GM21576 (cell line): ENCODE measurements around the gene ADAMTS17.

Experiments used
- ATAC-seq: cut with Tn5 transposase; IDR thresholded peaks from one replicate; pipeline ENCODE4 v1.9.1; 2021; ENCODE audit warnings: mild to moderate bottlenecking, moderate library complexity; ENCODE audit not compliant: unreplicated experiment

Gene ADAMTS17

DNA sequence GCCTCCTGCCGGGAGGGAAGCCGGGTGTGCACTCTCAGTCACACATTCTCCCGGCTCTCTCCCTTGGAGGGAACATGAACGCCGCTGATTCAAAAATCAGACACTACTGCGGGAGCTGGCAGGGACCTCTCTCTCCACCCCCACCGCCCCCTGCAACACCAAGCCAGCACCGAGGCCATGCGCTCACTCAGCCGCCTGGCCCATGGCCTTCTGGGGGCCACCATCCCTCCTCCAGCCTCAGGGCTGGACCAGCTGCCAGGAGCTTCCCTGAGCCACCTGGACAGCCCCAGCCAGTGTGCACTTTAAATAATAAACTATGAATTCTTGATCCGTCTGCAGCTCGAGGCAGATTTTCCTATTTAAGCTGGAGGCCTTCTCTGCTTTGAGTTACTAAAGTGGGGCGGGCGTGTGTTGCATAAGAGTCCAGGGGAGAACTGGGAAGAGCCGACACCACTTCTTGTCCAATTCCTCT lies 30.6 kb downstream of the ADAMTS17 start:
- ATAC-seq, result no peak

DNA sequence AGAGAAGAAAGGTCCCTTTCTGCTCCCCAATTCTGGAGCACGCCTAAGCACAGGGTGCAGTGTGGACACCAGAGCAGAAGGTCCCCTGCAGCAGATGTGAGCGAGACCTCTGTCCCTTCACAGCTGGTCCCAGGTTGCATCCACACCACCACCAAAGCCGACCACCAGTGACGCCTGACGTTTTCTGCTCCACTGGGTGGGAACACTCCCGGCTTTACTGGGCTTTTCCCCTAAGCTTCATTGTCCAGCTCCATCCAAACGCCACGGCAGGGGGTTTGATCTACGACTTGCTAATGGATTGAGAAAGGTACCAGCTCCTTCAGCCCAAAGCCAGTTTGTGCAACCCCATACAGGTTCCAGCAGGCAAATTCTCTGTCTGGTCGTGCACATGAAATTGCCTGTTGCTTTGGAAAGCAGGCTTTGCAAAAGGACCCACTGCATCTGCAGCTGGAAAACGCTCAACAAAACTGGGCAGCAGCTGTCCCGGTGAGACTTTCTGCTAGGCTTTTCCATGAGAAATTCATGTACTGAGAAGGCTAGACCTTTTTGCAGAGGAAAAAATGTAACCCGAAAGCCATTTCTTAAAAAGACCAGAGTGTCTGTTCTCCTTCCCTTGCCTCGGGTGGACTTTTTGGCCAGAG lies 31.1 kb downstream of the ADAMTS17 start:
- ATAC-seq, result no peak

DNA sequence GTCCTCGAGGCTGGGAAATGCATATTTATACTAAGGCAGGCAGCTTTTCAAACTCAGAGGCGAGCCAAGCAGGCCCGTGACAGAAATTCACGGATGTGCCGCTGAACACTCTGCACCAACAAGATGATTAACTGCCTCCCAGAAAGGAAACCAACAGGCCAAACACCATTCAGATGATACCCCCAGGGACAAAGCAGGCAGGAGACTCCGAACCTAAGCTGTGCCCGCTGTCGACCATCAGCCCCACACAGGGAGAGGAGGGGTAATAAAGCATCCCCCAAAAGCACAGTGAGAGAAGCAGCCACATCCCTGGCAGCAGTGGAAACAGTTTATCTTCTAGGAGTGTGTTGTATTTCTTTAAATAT lies 31.8 kb downstream of the ADAMTS17 start:
- ATAC-seq, result no peak

DNA sequence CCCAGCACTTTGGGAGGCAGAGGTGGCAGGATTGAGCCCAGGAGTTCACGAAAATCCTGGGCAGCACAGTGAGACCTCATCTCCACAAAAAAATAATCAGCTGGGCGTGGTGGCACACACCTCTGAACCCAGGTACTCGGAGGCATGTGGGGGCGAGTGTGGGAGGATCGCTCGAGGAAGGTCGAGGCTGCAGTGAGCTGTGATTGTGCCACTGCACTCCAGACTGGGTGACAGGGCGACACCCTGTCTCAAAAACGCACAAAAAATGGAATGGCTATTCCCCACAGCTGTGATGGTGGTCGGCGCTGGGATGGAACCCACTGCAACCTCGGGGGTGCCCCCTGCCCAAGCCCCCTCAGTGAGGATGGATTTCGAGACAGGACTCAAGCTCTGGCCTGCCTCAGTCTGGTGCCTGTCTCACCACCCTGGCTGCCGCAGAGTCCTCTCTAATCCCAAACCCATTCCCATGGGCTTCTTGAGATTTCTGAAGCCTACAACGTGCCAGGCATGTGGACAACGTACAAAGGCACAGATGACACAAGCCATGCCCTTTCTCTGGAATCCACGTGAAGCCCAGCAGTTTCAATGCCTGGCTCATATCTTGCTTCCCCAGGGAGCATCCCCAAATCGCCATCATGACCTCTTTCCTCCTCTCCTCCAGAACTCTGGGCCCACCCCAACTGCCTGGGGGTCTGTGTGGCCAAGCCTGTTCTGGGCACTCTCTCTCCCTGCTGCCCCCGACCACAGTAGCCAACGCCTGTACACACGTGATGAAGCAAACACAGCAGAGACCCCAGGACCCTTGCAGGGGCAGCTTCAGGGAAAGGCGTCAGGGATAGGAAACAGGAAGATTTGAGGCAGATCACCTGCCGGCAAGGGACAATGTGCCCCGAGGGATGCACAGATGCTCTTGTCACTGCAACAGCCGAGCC lies 32.4 kb downstream of the ADAMTS17 start:
- no peak for ATAC-seq

DNA sequence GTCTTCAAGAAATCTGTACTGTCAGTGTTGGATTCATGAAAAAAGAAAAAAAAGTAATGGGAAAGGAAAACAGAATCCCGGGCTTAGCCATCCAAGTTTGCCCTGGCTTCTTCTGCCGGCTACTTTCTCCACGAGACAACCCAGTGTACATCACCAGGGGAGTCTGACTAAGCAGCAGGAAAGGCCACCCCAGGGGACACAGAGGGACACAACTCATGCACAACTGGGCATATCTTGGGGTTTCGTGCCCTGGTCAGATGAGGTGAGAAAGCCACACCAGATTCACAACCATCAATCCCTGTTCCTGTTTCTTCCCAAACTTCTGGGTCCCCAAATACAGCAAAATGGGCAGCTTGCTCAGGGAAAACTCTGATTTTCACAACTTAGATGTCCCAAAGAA lies 33.2 kb downstream of the ADAMTS17 start:
- ATAC-seq, result no peak

DNA sequence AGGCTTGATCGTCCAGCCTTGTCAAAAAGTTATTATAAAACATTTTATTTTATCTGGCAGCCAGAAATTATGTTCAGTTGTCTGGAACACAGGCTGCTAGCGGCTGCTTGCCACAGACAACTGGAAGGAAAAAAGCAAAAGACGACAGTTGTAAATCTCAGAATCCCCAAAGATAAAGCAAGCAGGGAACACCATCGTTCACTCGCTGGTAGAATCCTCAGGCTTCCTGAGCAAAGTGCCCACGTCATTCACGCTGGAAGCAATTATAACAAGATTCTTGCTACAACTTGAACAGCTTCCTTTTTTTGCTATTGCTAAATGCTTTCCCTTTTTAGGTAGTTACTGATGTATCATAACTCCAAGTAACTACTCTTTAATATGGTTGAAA lies 33.6 kb downstream of the ADAMTS17 start:
- no peak for ATAC-seq

DNA sequence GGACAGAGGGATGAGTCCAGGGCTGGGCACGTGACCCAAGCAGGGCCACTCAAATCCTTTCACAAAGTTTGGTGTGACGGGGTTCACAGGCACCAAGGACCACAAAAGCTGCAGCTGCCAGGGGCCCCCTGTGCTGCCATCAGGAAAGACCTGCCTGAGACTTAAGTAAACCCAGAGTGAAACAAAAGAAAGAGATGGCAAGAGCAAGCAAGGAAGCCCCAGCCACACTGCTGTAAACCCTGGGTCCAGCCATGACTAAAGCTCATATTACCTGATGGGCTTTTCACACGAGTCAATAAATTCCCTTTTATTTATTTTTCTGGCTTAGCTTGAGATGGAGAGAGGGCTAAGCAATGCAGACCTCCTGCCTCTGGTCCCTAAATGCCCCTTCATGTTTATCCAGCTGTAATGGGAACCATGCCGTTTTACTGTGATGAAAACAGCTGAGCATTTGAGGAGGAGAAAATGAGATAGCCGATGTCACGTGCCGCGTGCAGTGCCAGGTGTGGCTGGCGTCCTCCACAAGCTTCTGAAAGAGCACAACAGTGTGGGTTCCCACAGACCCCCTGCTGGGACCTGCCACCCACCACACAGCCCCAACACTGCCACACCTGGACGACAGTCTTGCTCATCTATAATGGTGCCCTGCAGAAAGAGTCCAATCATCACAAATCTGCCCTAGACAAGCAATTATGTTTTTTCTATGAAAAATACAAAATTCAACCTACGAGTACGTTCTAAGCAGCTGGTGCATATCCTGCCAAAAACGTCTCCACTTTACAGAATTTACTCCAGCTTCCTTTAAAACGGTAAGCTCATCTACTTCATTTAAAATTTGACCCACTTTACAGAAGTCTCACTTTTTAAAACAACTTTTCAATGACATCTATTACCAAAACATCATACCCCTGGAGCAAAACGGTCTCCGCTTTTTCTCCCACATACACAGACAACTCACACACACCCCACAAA lies 34.2 kb downstream of the ADAMTS17 start:
- ATAC-seq, result no peak

DNA sequence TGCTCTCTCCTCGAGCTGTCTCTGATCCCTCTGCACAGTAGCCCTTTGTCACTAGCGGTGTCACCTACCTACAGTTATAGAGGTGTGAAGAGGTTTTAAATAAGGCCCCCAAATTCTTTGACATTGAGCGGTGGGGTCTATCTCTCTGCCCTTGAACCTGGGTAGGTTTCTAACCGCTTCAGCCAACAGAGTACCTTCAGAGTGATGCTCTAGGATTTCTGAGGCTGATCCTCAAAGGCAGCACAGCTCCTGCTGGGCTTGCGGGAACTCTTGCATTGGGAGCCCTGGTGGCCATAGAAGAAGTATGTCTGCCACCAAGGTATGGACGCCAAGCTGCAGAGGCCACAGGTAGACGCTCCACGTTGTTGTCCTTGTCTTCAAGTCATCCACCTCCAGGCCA lies 35.7 kb downstream of the ADAMTS17 start:
- no peak for ATAC-seq

DNA sequence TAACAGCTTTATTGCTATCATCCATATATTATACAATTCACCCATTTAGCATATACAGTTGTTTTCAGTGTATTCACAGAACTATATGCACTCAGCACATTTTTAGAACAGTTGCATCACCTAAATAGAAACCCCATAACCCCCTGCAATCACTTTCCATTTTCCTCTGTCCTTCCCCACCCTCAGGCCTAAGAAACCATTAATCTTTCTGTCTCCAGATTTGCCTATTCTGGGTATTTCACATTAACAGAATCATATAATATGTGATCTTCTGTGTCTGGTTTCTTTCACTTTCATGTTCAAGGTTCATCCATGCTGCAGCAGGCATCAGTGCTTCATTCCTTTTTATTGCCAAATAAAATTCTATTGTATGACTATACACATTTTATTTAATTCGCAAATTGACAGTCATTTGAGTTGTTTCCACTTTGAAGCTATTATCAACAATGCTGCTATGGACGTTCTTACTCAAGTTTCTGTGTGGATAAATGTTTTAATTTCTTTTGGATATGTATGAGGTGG lies 39.8 kb downstream of the ADAMTS17 start:
- no peak for ATAC-seq

DNA sequence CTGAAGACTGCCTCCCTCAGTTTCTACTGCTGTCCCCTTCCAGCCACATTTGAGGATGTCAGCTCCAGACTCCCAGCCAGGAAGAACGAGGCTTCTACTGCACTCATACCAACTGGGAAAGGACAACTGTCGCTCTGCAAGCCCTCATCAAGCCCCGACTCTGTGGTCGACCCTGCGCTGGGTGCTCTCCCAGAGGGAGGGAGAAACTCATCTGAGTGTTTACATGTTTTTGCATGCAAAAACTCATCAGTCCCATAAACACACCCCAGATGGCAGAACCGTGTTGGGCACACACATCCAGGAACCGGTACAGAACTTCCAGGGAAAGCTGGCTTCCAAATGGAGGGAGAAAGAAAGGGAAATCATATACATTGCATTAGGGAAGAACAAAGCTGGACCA lies 43.5 kb downstream of the ADAMTS17 start:
- ATAC-seq, result no peak

DNA sequence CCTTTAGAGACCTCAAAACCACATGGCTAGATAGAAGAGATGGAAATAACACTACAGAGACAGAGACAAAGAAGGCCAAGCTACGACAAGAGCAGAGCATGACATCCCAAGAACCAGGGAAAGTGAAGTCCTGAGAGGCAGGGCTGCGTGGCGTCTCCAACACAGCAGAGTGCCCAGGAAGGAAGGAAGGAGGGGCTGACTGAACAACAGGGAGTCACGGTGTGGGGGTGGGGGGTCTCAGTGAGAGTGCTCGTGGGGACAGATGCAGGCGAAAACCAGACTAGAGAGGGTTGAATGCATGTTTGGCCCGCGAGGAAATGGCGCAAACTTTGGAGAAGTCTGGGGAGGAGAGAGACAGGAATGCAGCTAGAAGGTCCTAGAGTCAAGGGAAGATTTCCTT lies 44.0 kb downstream of the ADAMTS17 start:
- ATAC-seq, result no peak

DNA sequence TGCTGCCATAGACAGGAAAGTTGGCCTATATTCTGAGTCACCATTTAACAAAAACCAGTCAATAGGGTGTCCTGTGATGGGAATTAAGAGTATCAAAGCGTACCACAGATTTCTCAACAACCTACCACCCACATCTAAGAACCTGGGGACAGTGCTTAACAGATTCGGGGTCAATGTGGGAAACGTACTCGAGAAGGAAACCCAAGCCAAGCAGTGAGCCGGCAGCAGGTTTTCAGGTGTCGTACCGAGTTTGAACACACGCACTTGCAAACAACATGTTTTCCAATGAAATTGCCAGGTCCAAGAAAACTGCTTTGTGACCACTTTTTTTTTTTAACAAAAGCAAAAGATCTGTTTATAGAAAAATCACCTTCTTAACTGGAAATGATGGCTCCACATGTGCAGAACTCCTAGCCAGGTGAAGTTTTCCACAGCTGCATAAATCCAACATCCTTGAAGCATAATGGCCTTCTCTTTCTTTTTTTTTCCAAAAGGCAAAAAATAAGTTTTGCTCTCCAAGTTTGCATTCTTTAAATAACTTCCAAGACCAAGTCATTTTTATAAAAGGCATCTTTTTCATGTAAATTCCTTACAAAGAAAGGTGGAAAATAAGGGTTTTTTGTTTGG lies 45.7 kb downstream of the ADAMTS17 start:
- ATAC-seq, result no peak

DNA sequence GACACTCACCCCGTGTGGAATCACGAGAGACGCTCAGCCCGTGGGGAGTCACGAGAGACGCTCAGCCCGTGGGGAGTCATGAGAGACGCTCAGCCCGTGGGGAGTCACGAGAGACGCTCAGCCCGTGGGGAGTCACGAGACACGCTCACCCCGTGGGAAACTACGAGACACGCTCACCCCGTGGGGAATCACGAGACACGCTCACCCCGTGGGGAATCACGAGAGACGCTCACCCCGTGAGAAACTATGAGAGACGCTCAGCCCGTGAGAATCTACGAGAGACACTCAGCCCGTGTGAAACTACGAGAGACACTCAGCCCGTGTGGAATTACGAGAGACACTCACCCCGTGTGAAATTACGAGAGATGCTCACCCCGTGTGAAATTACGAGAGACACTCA lies 49.8 kb downstream of the ADAMTS17 start:
- ATAC-seq, result no peak

DNA sequence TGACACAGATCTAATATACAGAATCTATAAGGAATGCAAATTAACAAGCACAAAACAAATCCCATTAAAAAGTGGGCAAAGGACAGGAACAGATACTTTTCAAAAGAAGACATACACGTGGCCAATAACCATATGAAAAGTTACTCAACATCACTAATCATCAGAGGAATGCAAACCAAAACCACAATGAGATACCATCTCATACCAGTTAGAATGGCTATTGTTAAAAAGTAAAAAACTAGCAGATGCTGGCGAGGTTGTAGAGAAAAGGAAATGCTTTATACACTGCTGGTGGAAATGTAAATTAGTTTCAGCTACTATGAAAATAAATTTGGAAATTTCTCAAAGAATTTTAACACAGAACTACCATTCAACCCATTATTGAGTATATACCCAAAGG lies 50.7 kb downstream of the ADAMTS17 start:
- ATAC-seq, result no peak

DNA sequence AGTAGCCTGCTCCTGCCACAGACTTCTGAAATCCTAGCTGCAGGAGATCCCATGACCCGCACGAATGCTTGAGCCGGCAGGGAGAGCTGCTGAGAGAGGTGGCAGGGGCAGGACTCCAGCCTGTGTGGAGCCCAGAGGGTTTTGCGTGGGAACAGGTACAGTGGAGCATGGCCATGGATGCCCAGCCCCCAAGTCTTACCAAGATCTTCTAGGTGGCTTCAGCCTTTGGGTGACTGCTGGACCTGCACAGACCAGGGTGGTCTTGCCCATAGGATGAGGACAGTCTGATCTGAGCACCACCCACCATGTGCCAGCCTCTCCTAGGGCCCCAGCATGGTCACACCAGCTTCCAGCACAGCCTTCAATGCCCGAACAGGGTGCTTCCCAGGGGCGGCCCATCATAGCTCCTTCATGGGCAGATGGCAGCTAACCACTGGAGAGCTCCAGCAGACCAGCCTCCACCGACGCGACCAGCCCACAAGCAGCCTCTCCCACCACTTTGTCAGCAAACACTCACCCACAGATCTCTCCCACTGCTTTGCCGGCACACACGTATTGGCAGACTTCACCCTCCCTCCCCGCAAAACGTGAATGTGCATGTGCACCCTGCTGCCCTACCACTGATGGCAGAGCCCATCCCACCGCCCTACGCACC lies 56.0 kb downstream of the ADAMTS17 start:
- no peak for ATAC-seq

DNA sequence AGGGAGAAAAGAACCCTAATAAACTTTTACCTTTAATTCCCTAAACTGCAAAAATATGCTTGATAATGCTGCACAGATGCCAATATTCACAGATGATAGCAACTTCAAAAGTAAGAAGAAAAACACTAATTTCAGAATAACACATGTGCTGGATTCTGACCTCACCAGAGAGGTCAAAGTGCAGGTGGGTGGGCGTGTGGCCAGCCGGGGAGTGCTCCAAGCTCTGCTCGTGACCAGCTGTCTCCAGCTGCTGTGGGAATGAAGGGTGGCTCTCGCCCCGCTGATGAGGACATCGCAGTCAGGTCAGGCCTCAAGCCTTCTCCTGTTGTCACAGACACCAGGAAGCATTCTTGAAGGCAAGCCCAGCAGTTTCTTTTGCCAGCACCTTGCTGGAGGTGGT lies 57.1 kb downstream of the ADAMTS17 start:
- ATAC-seq, result no peak

DNA sequence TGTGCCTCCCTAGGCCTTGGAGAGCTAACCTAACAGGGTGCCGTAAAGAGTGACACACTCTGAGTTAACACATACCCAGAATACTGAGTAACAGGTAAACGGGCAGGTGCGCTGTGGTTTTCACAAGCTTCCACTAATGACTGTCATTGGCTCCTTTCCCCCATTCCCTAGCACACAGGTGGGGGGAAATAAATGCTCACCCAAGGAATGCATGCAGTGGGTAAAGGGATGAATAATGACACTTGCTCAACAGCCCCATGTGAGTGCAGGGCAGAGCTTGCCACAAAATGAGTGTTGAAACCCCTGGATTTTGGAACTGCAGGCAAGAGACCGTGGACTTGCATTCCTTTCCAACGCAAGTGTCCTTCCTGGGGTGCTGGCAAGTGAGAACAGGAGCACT lies 57.6 kb downstream of the ADAMTS17 start:
- ATAC-seq, result no peak

DNA sequence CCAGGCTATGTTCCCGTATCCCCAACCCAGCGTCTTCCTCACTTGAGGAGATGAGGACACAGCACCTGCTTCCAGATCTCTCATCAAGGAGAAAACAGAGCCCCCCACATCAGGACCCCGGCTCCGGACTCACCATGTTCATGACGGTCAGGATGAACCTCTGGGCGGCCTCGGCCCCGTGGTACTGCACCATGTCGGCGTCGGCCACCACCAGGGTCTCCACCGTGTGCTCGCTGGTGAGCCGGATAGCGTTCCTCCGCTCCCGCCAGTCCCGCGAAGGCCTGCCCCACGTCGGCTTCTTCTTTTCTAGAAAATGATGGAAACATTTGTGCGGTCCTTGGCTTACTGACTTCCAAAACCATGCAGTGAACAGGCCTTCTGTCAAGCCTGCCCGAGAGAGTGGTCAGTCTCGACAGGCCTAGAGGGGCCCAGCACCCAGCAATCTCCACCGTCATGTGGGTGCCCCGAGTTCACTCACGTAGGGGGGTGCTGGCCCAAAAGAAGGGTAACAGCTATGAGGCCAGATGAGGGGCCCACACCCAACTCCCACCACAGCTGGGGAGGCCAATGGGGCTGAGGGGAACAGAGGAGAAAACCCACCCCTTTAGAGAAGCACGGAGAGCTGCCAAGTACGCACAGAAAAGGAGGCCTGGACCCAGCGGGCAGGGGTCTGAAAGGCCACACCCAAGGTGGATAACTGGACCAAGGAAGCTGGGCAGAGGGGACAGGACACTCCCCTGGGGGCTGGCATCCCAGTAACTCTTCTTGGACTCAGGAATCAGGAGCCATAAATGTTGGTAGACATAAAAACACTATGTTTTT lies 60.5 kb downstream of the ADAMTS17 start:
- ATAC-seq, result no peak

DNA sequence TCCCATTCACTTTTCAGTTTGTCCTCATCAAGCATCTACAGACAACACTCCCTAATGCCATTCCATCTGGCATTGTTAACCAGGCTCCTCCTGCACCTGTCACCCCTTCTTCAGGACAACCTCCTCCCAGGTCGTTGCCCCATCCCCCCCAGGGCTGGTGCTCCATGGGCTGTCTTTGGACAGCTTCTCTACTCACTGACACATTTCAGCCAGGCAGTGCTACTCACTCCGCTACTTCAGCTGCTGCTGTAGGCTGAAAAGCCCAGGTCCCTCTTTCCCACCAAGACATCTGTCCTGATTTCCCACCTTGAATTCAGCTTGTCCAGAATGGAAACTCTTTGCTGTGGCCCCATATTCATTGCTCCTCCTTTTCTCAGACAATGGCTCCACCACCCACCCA lies 61.9 kb downstream of the ADAMTS17 start:
- no peak for ATAC-seq
